ENCODE measurements around the gene TMEM132C.

- no peak for TF ChIP-seq CTCF (IDR thresholded peaks at IDR 0.05; ENCODE audit: low read depth, low read length, missing input control)
- TF ChIP-seq ATF3 (IDR thresholded peaks at IDR 0.05), result no peak
- TF ChIP-seq HNF4G (IDR thresholded peaks at IDR 0.05), result no peak
- no peak for TF ChIP-seq GABPA (IDR thresholded peaks at IDR 0.05 in 1 of 2, conservative IDR thresholded peaks at IDR 0.05 in 1 of 2)
- no peak for TF ChIP-seq TAF1 (conservative IDR thresholded peaks at IDR 0.05)
- TF ChIP-seq MAX (IDR thresholded peaks at IDR 0.05), result no peak
- no peak for TF ChIP-seq SP1 (IDR thresholded peaks at IDR 0.05)
Measured at GRCh38 chr12:128394137-128394536, 127.2 kb downstream of the TMEM132C start.

Measured in liver (tissue), 3 donors.